GM23338 (cell line): ENCODE data around the gene EMC9. TPM values are rescaled to one million over a fixed set of nuclear protein-coding genes. Genes with fewer than 3 reads are reported as not detected.

ENCODE experiments used
- ATAC-seq: fragments of 200-7000 bp; cut with Tn5 transposase; 3 replicates; pipeline ENCODE4 v1.9.1; 2020
- DNase-seq: peaks from one replicate; pipeline ENCODE4 v3.0.0-alpha.2; 2015; ENCODE audit warnings: low spot score
- H2AFZ ChIP-seq: fragments of 200-600 bp; sonication (generic); 2 replicates; pipeline ENCODE4 v1.8.0; 2016; ENCODE audit warnings: antibody characterized with exemption, mild to moderate bottlenecking, moderate library complexity
- H3F3A ChIP-seq: fragments of 200-600 bp; sonication (generic); replicated peaks from 2 replicates; pipeline ENCODE4 v1.8.0; 2017; ENCODE audit warnings: antibody characterized with exemption, mixed run types, low read depth
- H3K27ac ChIP-seq: fragments of 200-600 bp; sonication (generic); 2 replicates; pipeline ENCODE4 v1.6.1; 2016; ENCODE audit warnings: low read depth
- H3K27me3 ChIP-seq: fragments of 200-600 bp; sonication (generic); 2 replicates; pipeline ENCODE4 v1.8.0; 2016; ENCODE audit warnings: mild to moderate bottlenecking, mixed run types, moderate library complexity; ENCODE audit not compliant: insufficient read depth
- H3K36me3 ChIP-seq: fragments of 200-600 bp; sonication (generic); 2 replicates; pipeline ENCODE4 v1.8.0; 2016; ENCODE audit warnings: mild to moderate bottlenecking; ENCODE audit not compliant: insufficient read depth
- H3K4me1 ChIP-seq: fragments of 200-600 bp; sonication (generic); 2 replicates; pipeline ENCODE4 v1.8.0; 2016; ENCODE audit warnings: mild to moderate bottlenecking, moderate library complexity; ENCODE audit not compliant: insufficient read depth
- H3K4me2 ChIP-seq: fragments of 200-600 bp; sonication (generic); 2 replicates; pipeline ENCODE4 v1.7.1; 2017; ENCODE audit warnings: mixed run types
- H3K4me3 ChIP-seq: fragments of 200-600 bp; sonication (generic); 2 replicates; pipeline ENCODE4 v1.6.1; 2016; ENCODE audit warnings: mixed run types
- H3K79me2 ChIP-seq: fragments of 200-600 bp; sonication (generic); replicated peaks from 2 replicates; pipeline ENCODE4 v1.8.0; 2017; ENCODE audit warnings: mild to moderate bottlenecking; ENCODE audit not compliant: insufficient read depth
- H3K9me2 ChIP-seq: fragments of 200-600 bp; sonication (generic); 2 replicates; pipeline ENCODE4 v1.8.0; 2017; ENCODE audit not compliant: insufficient read depth
- H4K20me1 ChIP-seq: fragments of 200-600 bp; sonication (generic); replicated peaks from 2 replicates; pipeline ENCODE4 v1.8.0; 2017; ENCODE audit warnings: mild to moderate bottlenecking; ENCODE audit not compliant: insufficient read depth
- H3K27ac Mint-ChIP-seq: 2 replicates; pipeline ENCODE4 v1.8.0; 2020; ENCODE audit warnings: inconsistent platforms, mild to moderate bottlenecking, moderate library complexity, mixed read lengths
- H3K27me3 Mint-ChIP-seq: 3 replicates; pipeline ENCODE4 v1.8.0; 2022; ENCODE audit warnings: low read depth, mild to moderate bottlenecking, moderate library complexity, mixed read lengths, inconsistent platforms; ENCODE audit not compliant: insufficient read depth, poor library complexity
- H3K36me3 Mint-ChIP-seq: 3 replicates; pipeline ENCODE4 v1.8.0; 2021; ENCODE audit warnings: low read depth, mild to moderate bottlenecking, inconsistent platforms, moderate library complexity, mixed read lengths
- H3K4me1 Mint-ChIP-seq: 3 replicates; pipeline ENCODE4 v1.8.0; 2020; ENCODE audit warnings: mild to moderate bottlenecking, inconsistent platforms, mixed read lengths
- H3K4me3 Mint-ChIP-seq: 3 replicates; pipeline ENCODE4 v1.8.0; 2021; ENCODE audit warnings: moderate library complexity, mild to moderate bottlenecking, inconsistent platforms, mixed read lengths
- H3K9me3 Mint-ChIP-seq: 3 replicates; pipeline ENCODE4 v1.8.0; 2020; ENCODE audit warnings: moderate library complexity, mild to moderate bottlenecking, inconsistent platforms, mixed read lengths
- CREB1 ChIP-seq: fragments of 250-450 bp; sonication (Bioruptor Pico); IDR thresholded peaks from 2 replicates; pipeline ENCODE4 v1.5.0; 2020; ENCODE audit warnings: low read depth, mild to moderate bottlenecking, moderate library complexity
- EZH2 ChIP-seq: fragments of 200-600 bp; sonication (generic); IDR thresholded peaks from one replicate; pipeline ENCODE4 v1.8.0; 2017; ENCODE audit warnings: antibody characterized with exemption, mild to moderate bottlenecking, low read depth; ENCODE audit not compliant: unreplicated experiment
- EZH2phosphoT487 ChIP-seq: fragments of 200-600 bp; sonication (generic); IDR thresholded peaks from one replicate; pipeline ENCODE4 v1.8.1; 2018; ENCODE audit warnings: antibody characterized with exemption; ENCODE audit not compliant: unreplicated experiment
- JUNB ChIP-seq: IDR thresholded peaks from one replicate; pipeline ENCODE4 v1.6.1; 2016; ENCODE audit warnings: antibody characterized with exemption; ENCODE audit not compliant: unreplicated experiment
- NANOG ChIP-seq: IDR thresholded peaks from 2 replicates; pipeline ENCODE4 v1.6.1; 2016; ENCODE audit warnings: antibody characterized with exemption, borderline replicate concordance
- POLR2AphosphoS5 ChIP-seq: IDR thresholded peaks from 2 replicates; pipeline ENCODE4 v1.6.1; 2016; ENCODE audit warnings: antibody characterized with exemption, low read depth
- STAT1 ChIP-seq: IDR thresholded peaks from one replicate; pipeline ENCODE4 v1.6.1; 2016; ENCODE audit warnings: antibody characterized with exemption; ENCODE audit not compliant: unreplicated experiment
- ZNF114 ChIP-seq: fragments of 250-450 bp; sonication (Bioruptor Pico); IDR thresholded peaks from 2 replicates; pipeline ENCODE4 v1.5.0; 2020; ENCODE audit warnings: mild to moderate bottlenecking, moderate library complexity
- ZNF331 ChIP-seq: fragments of 250-450 bp; sonication (Bioruptor Pico); IDR thresholded peaks from 2 replicates; pipeline ENCODE4 v1.5.0; 2020; ENCODE audit warnings: low read depth, mild to moderate bottlenecking, moderate library complexity
- polyA plus RNA-seq: library from polyadenylated mRNA; unstranded; fragments of >200 nt; fragmentation: Nextera tagmentation; extraction: Ambion mirVana; gene quantifications from 2 replicates; pipeline ENCODE4 v1.2.1, GENCODE V29; 2016
- total RNA-seq: library from RNA; depleted of rRNA; stranded (reverse); fragments of >200 nt; shearing (Covaris generic); gene quantifications from 2 replicates; pipeline ENCODE4 v1.2.3, GENCODE V29; 2014
- TF ChIP-seq, protein P1 (sequence below): IDR thresholded peaks from one replicate; pipeline ENCODE4 v1.6.1; 2018; ENCODE audit warnings: antibody characterized with exemption; ENCODE audit not compliant: unreplicated experiment
- TF ChIP-seq, protein P2 (sequence below): IDR thresholded peaks from 2 replicates; pipeline ENCODE4 v1.6.1; 2016; ENCODE audit warnings: antibody characterized with exemption
- TF ChIP-seq, protein P3 (sequence below), 2 experiments: fragments of 200-600 bp in 1 of 2; sonication (generic) in 1 of 2; conservative IDR thresholded peaks; 2 replicates each; pipeline versions ENCODE4 v1.5.1 to v1.6.1; 2016 to 2017; ENCODE audit warnings: antibody characterized with exemption in 2 of 2, low read depth in 2 of 2, mild to moderate bottlenecking in 2 of 2, moderate library complexity in 1 of 2
- TF ChIP-seq, protein P4 (sequence below): fragments of 250-450 bp; sonication (Bioruptor Pico); IDR thresholded peaks from 2 replicates; pipeline ENCODE4 v1.5.0; 2020; ENCODE audit warnings: mild to moderate bottlenecking, moderate library complexity

Gene EMC9
- total and polyA plus RNA-seq, 2 experiments from 2014 or later, result 30.0 to 64.2 TPM

DNA sequence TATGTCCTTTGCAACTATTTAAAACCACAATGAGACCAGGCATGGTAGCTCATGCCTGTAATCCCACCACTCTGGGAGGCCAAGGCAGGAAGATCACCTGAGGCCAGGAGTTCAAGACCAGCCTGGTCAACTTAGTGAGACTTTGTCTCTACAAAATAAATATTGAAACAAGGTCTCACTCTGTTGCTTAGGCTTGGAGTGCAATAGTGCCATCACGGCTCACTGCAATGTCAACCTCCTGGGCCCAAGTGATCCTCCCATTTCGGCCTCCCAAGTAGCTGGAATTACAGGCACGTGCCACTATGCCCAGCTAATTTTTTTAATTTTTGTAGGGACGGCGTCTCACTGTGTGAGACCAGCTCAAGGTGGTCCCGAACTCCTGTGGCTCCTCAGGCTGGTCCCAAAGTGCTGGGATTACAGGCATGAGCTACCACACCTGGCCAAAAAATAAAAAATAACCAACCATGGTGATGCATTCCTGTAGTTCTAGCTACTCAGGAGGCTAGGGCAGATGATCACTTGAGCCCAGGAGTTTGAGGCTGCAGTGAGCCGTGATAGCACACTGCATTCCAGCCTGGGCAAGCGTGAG is 11.9 kb downstream of the EMC9 start:
- no peaks in the 10 kb centered on the region for H3K36me3 ChIP-seq
- peaks cover 11% of the 10 kb centered on the region for H3K4me1 Mint-ChIP-seq
- no peak overlapping the region for H3K4me2 ChIP-seq
- no peak overlapping the region for H3K4me3 Mint-ChIP-seq
- peaks cover 7% of the 10 kb centered on the region; the same call in 1 of the 2 replicates for H3F3A ChIP-seq
- no peak overlapping the region for H3K4me3 ChIP-seq
- H3K27ac Mint-ChIP-seq, result no peak overlapping the region
- H3K27me3 ChIP-seq, result no peaks in the 10 kb centered on the region
- H3K9me3 Mint-ChIP-seq, result no peaks in the 10 kb centered on the region
- H3K36me3 Mint-ChIP-seq, result no peaks in the 10 kb centered on the region; the same call in 2 of the 3 replicates
- TF ChIP-seq STAT1 (no peak), NANOG (no peak), POLR2AphosphoS5 (no peak), CREB1 (CRISPR knock-in tag) (no peak), ZNF114 (no peak), EZH2phosphoT487 (no peak), EZH2 (no peak), JUNB (no peak), ZNF331 (CRISPR knock-in tag) (no peak)
- TF ChIP-seq, protein P1, sequence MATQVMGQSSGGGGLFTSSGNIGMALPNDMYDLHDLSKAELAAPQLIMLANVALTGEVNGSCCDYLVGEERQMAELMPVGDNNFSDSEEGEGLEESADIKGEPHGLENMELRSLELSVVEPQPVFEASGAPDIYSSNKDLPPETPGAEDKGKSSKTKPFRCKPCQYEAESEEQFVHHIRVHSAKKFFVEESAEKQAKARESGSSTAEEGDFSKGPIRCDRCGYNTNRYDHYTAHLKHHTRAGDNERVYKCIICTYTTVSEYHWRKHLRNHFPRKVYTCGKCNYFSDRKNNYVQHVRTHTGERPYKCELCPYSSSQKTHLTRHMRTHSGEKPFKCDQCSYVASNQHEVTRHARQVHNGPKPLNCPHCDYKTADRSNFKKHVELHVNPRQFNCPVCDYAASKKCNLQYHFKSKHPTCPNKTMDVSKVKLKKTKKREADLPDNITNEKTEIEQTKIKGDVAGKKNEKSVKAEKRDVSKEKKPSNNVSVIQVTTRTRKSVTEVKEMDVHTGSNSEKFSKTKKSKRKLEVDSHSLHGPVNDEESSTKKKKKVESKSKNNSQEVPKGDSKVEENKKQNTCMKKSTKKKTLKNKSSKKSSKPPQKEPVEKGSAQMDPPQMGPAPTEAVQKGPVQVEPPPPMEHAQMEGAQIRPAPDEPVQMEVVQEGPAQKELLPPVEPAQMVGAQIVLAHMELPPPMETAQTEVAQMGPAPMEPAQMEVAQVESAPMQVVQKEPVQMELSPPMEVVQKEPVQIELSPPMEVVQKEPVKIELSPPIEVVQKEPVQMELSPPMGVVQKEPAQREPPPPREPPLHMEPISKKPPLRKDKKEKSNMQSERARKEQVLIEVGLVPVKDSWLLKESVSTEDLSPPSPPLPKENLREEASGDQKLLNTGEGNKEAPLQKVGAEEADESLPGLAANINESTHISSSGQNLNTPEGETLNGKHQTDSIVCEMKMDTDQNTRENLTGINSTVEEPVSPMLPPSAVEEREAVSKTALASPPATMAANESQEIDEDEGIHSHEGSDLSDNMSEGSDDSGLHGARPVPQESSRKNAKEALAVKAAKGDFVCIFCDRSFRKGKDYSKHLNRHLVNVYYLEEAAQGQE, result no peak
- TF ChIP-seq, protein P2, sequence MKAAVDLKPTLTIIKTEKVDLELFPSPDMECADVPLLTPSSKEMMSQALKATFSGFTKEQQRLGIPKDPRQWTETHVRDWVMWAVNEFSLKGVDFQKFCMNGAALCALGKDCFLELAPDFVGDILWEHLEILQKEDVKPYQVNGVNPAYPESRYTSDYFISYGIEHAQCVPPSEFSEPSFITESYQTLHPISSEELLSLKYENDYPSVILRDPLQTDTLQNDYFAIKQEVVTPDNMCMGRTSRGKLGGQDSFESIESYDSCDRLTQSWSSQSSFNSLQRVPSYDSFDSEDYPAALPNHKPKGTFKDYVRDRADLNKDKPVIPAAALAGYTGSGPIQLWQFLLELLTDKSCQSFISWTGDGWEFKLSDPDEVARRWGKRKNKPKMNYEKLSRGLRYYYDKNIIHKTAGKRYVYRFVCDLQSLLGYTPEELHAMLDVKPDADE, result no peak
- TF ChIP-seq, protein P3, sequence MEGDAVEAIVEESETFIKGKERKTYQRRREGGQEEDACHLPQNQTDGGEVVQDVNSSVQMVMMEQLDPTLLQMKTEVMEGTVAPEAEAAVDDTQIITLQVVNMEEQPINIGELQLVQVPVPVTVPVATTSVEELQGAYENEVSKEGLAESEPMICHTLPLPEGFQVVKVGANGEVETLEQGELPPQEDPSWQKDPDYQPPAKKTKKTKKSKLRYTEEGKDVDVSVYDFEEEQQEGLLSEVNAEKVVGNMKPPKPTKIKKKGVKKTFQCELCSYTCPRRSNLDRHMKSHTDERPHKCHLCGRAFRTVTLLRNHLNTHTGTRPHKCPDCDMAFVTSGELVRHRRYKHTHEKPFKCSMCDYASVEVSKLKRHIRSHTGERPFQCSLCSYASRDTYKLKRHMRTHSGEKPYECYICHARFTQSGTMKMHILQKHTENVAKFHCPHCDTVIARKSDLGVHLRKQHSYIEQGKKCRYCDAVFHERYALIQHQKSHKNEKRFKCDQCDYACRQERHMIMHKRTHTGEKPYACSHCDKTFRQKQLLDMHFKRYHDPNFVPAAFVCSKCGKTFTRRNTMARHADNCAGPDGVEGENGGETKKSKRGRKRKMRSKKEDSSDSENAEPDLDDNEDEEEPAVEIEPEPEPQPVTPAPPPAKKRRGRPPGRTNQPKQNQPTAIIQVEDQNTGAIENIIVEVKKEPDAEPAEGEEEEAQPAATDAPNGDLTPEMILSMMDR (conservative IDR thresholded peaks at IDR 0.05; ENCODE audit: low read depth in 2 of 2), result no peak
- TF ChIP-seq, protein P4, sequence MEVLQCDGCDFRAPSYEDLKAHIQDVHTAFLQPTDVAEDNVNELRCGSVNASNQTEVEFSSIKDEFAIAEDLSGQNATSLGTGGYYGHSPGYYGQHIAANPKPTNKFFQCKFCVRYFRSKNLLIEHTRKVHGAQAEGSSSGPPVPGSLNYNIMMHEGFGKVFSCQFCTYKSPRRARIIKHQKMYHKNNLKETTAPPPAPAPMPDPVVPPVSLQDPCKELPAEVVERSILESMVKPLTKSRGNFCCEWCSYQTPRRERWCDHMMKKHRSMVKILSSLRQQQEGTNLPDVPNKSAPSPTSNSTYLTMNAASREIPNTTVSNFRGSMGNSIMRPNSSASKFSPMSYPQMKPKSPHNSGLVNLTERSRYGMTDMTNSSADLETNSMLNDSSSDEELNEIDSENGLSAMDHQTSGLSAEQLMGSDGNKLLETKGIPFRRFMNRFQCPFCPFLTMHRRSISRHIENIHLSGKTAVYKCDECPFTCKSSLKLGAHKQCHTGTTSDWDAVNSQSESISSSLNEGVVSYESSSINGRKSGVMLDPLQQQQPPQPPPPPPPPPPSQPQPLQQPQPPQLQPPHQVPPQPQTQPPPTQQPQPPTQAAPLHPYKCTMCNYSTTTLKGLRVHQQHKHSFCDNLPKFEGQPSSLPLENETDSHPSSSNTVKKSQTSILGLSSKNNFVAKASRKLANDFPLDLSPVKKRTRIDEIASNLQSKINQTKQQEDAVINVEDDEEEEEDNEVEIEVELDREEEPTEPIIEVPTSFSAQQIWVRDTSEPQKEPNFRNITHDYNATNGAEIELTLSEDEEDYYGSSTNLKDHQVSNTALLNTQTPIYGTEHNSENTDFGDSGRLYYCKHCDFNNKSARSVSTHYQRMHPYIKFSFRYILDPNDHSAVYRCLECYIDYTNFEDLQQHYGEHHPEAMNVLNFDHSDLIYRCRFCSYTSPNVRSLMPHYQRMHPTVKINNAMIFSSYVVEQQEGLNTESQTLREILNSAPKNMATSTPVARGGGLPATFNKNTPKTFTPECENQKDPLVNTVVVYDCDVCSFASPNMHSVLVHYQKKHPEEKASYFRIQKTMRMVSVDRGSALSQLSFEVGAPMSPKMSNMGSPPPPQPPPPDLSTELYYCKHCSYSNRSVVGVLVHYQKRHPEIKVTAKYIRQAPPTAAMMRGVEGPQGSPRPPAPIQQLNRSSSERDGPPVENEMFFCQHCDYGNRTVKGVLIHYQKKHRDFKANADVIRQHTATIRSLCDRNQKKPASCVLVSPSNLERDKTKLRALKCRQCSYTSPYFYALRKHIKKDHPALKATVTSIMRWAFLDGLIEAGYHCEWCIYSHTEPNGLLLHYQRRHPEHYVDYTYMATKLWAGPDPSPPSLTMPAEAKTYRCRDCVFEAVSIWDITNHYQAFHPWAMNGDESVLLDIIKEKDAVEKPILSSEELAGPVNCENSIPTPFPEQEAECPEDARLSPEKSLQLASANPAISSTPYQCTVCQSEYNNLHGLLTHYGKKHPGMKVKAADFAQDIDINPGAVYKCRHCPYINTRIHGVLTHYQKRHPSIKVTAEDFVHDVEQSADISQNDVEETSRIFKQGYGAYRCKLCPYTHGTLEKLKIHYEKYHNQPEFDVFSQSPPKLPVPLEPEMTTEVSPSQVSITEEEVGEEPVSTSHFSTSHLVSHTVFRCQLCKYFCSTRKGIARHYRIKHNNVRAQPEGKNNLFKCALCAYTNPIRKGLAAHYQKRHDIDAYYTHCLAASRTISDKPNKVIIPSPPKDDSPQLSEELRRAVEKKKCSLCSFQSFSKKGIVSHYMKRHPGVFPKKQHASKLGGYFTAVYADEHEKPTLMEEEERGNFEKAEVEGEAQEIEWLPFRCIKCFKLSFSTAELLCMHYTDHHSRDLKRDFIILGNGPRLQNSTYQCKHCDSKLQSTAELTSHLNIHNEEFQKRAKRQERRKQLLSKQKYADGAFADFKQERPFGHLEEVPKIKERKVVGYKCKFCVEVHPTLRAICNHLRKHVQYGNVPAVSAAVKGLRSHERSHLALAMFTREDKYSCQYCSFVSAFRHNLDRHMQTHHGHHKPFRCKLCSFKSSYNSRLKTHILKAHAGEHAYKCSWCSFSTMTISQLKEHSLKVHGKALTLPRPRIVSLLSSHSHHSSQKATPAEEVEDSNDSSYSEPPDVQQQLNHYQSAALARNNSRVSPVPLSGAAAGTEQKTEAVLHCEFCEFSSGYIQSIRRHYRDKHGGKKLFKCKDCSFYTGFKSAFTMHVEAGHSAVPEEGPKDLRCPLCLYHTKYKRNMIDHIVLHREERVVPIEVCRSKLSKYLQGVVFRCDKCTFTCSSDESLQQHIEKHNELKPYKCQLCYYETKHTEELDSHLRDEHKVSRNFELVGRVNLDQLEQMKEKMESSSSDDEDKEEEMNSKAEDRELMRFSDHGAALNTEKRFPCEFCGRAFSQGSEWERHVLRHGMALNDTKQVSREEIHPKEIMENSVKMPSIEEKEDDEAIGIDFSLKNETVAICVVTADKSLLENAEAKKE (CRISPR knock-in tag), result no peak
- 0 out of 2 replicates have a peak, but pooled peaks cover 4% of the 10 kb centered on the region for H3K4me1 ChIP-seq
- H3K9me2 ChIP-seq, result no peaks in the 10 kb centered on the region
- H4K20me1 ChIP-seq, result no peaks in the 10 kb centered on the region; the same call in 1 of the 2 replicates
- H3K79me2 ChIP-seq, result no peaks in the 10 kb centered on the region
- no peak for ATAC-seq
- DNase-seq, result no peak
- H3K27ac ChIP-seq, result no peak overlapping the region
- H3K27me3 Mint-ChIP-seq, result peaks cover 5% of the 10 kb centered on the region
- no peak overlapping the region for H2AFZ ChIP-seq
